ENCODE measurements around the gene WDR53.
"Not testable (repeated sequence)": the region's sequence is repeated elsewhere in the genome, so short reads cannot be mapped to it uniquely, and the experiment has no call there.

WDR53 gene

GRCh38 chr3:196517919-196518318 is 50.4 kb downstream of the WDR53 start:
- DNase-seq (ENCODE audit: low read depth in 2 of 2): no peak

- DNase-seq (ENCODE audit: low read depth in 2 of 2): no peak
Measured at GRCh38 chr3:196517162-196517800, 51.1 kb downstream of the WDR53 start.

- DNase-seq (ENCODE audit: low read depth in 2 of 2): no peak
Measured at GRCh38 chr3:196514913-196515621, 53.3 kb downstream of the WDR53 start, which contains the start of gene SMCO1. TSS of gene SMCO1 (minus strand) at chr3:196515346. CDS start at chr3:196515209, 137 bp downstream.

- no peak for DNase-seq (ENCODE audit: low read depth in 2 of 2)
Measured at GRCh38 chr3:196514350-196514716, 54.0 kb downstream of the WDR53 start.

GRCh38 chr3:196513697-196514349 is 54.5 kb downstream of the WDR53 start:
- DNase-seq (ENCODE audit: low read depth in 2 of 2): no peak

- DNase-seq (ENCODE audit: low read depth in 2 of 2): not testable (repeated sequence)
Measured at GRCh38 chr3:196511646-196512425, 56.5 kb downstream of the WDR53 start.

GRCh38 chr3:196511108-196511507 is 57.2 kb downstream of the WDR53 start:
- DNase-seq (ENCODE audit: low read depth in 2 of 2): not testable (repeated sequence)

- no peak for DNase-seq (ENCODE audit: low read depth in 2 of 2)
Measured at GRCh38 chr3:196506687-196507086, 61.7 kb downstream of the WDR53 start.

- no peak for DNase-seq (ENCODE audit: low read depth in 2 of 2)
Measured at GRCh38 chr3:196504556-196504955, 63.8 kb downstream of the WDR53 start.

All from stimulated activated CD8-positive, alpha-beta memory T cell treated with anti-CD3 and anti-CD28 coated beads, Interleukin-2, amount 100 ng/mL, for 48 hours (primary cell).